ENCODE data around the gene ARSG.

DNA sequence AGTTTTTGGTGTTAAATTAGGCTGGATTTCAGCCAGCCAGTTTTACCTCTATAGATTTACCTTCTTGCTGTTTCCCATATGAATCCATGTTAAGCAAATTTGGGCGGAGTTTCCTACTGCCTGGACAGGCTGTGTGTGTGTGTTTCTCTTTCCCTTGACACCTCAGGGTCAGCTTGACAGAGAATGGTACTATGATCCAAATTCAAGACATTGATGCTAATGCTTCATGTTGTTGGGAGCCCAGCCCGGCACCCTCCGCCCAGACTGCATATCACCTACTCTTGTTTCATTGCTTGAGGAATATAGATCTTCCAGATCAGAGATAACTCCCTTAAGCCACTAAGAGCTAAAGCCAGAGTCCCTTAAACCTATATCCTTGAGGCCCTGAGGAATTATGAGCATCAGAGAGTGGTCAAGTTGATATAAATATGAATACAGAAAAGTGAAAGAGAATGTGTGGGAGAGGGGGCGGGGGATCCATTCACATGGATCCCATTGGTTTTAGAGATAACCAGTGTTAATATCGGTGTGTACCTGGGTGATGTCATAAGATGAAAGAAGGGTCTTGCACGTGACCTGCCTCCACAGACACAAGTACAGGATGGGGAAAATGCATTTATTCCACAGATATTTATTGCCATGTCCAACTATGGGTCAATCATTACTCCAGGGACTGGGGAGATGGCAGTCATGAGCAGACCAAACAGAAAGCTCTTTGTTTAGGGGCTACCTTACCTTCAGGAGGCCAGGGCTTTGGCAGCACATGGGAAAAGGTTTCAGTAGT, 96.3 kb downstream of the ARSG start:
- no peak for TF ChIP-seq EZH2 (IDR thresholded peaks at IDR 0.05; ENCODE audit: low read depth, unreplicated experiment)
- TF ChIP-seq CTCF (conservative IDR thresholded peaks at IDR 0.05; ENCODE audit: low read depth in 2 of 2) = no peak
- TF ChIP-seq EZH2phosphoT487 (IDR thresholded peaks at IDR 0.05; ENCODE audit: unreplicated experiment) = no peak
- no peak for TF ChIP-seq ZNF331 (CRISPR knock-in tag; IDR thresholded peaks at IDR 0.05; ENCODE audit: low read depth)
- no peak for TF ChIP-seq JUNB (IDR thresholded peaks at IDR 0.05; ENCODE audit: unreplicated experiment)
- no peak for TF ChIP-seq REST (IDR thresholded peaks at IDR 0.05; ENCODE audit: unreplicated experiment)
- TF ChIP-seq NANOG (IDR thresholded peaks at IDR 0.05; ENCODE audit: borderline replicate concordance) = no peak
- no peak for TF ChIP-seq POLR2AphosphoS5 (IDR thresholded peaks at IDR 0.05; ENCODE audit: low read depth)
- TF ChIP-seq CREB1 (CRISPR knock-in tag; IDR thresholded peaks at IDR 0.05; ENCODE audit: low read depth) = no peak
- TF ChIP-seq, protein P1, sequence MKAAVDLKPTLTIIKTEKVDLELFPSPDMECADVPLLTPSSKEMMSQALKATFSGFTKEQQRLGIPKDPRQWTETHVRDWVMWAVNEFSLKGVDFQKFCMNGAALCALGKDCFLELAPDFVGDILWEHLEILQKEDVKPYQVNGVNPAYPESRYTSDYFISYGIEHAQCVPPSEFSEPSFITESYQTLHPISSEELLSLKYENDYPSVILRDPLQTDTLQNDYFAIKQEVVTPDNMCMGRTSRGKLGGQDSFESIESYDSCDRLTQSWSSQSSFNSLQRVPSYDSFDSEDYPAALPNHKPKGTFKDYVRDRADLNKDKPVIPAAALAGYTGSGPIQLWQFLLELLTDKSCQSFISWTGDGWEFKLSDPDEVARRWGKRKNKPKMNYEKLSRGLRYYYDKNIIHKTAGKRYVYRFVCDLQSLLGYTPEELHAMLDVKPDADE (IDR thresholded peaks at IDR 0.05) = no peak
- TF ChIP-seq, protein P2, sequence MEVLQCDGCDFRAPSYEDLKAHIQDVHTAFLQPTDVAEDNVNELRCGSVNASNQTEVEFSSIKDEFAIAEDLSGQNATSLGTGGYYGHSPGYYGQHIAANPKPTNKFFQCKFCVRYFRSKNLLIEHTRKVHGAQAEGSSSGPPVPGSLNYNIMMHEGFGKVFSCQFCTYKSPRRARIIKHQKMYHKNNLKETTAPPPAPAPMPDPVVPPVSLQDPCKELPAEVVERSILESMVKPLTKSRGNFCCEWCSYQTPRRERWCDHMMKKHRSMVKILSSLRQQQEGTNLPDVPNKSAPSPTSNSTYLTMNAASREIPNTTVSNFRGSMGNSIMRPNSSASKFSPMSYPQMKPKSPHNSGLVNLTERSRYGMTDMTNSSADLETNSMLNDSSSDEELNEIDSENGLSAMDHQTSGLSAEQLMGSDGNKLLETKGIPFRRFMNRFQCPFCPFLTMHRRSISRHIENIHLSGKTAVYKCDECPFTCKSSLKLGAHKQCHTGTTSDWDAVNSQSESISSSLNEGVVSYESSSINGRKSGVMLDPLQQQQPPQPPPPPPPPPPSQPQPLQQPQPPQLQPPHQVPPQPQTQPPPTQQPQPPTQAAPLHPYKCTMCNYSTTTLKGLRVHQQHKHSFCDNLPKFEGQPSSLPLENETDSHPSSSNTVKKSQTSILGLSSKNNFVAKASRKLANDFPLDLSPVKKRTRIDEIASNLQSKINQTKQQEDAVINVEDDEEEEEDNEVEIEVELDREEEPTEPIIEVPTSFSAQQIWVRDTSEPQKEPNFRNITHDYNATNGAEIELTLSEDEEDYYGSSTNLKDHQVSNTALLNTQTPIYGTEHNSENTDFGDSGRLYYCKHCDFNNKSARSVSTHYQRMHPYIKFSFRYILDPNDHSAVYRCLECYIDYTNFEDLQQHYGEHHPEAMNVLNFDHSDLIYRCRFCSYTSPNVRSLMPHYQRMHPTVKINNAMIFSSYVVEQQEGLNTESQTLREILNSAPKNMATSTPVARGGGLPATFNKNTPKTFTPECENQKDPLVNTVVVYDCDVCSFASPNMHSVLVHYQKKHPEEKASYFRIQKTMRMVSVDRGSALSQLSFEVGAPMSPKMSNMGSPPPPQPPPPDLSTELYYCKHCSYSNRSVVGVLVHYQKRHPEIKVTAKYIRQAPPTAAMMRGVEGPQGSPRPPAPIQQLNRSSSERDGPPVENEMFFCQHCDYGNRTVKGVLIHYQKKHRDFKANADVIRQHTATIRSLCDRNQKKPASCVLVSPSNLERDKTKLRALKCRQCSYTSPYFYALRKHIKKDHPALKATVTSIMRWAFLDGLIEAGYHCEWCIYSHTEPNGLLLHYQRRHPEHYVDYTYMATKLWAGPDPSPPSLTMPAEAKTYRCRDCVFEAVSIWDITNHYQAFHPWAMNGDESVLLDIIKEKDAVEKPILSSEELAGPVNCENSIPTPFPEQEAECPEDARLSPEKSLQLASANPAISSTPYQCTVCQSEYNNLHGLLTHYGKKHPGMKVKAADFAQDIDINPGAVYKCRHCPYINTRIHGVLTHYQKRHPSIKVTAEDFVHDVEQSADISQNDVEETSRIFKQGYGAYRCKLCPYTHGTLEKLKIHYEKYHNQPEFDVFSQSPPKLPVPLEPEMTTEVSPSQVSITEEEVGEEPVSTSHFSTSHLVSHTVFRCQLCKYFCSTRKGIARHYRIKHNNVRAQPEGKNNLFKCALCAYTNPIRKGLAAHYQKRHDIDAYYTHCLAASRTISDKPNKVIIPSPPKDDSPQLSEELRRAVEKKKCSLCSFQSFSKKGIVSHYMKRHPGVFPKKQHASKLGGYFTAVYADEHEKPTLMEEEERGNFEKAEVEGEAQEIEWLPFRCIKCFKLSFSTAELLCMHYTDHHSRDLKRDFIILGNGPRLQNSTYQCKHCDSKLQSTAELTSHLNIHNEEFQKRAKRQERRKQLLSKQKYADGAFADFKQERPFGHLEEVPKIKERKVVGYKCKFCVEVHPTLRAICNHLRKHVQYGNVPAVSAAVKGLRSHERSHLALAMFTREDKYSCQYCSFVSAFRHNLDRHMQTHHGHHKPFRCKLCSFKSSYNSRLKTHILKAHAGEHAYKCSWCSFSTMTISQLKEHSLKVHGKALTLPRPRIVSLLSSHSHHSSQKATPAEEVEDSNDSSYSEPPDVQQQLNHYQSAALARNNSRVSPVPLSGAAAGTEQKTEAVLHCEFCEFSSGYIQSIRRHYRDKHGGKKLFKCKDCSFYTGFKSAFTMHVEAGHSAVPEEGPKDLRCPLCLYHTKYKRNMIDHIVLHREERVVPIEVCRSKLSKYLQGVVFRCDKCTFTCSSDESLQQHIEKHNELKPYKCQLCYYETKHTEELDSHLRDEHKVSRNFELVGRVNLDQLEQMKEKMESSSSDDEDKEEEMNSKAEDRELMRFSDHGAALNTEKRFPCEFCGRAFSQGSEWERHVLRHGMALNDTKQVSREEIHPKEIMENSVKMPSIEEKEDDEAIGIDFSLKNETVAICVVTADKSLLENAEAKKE (CRISPR knock-in tag; IDR thresholded peaks at IDR 0.05) = no peak
- no peak for TF ChIP-seq ZNF114 (CRISPR knock-in tag; IDR thresholded peaks at IDR 0.05)
